Measurements from ENCODE around the gene SLC25A10.
A peak's percentile ranks its signal among the peaks of the same experiment; 100 is the strongest.
"Not testable (repeated sequence)": the region's sequence is repeated elsewhere in the genome, so short reads cannot be mapped to it uniquely, and the experiment has no call there.

SLC25A10 gene

GRCh38 chr17:81733507-81734404 is 21.7 kb downstream of the SLC25A10 start:
- DNase-seq (ENCODE audit: low read depth) = peak; percentile 90
- H3K9ac ChIP-seq (ENCODE audit: low read length) = no peak overlapping the region
- peaks cover 7% of the 10 kb centered on the region for H3K4me1 ChIP-seq (ENCODE audit: control insufficient read depth, insufficient read depth, low read length)
- no peaks in the 10 kb centered on the region for H3K36me3 ChIP-seq (ENCODE audit: control insufficient read depth, insufficient read depth, low read length, severe bottlenecking)
- no peak overlapping the region for H3K4me3 ChIP-seq (ENCODE audit: low read length)
- no peaks in the 10 kb centered on the region for H3K9me3 ChIP-seq (ENCODE audit: control insufficient read depth, low read length)
- no peaks in the 10 kb centered on the region for H3K27me3 ChIP-seq (replicated peaks; ENCODE audit: control insufficient read depth, insufficient read depth, low read length)

- no peaks in the 10 kb centered on the region for H3K27me3 ChIP-seq (replicated peaks; ENCODE audit: control insufficient read depth, insufficient read depth, low read length)
- H3K9ac ChIP-seq (ENCODE audit: low read length) = no peak overlapping the region
- peaks cover 7% of the 10 kb centered on the region for H3K4me1 ChIP-seq (ENCODE audit: control insufficient read depth, insufficient read depth, low read length)
- DNase-seq (ENCODE audit: low read depth) = no peak
- H3K9me3 ChIP-seq (ENCODE audit: control insufficient read depth, low read length) = no peaks in the 10 kb centered on the region
- H3K36me3 ChIP-seq (ENCODE audit: control insufficient read depth, insufficient read depth, low read length, severe bottlenecking) = no peaks in the 10 kb centered on the region
- no peak overlapping the region for H3K4me3 ChIP-seq (ENCODE audit: low read length)
Observed at GRCh38 chr17:81734405-81735263, 22.6 kb downstream of the SLC25A10 start.

- Histone ChIP-seq H3K36me3 (ENCODE audit: control insufficient read depth, insufficient read depth, low read length, severe bottlenecking) (no peaks in the 10 kb centered on the region), H3K4me1 (ENCODE audit: control insufficient read depth, insufficient read depth, low read length) (peaks cover 7% of the 10 kb centered on the region), H3K9ac (ENCODE audit: low read length) (no peak overlapping the region), H3K4me3 (ENCODE audit: low read length) (no peak overlapping the region), H3K27me3 (replicated peaks; ENCODE audit: control insufficient read depth, insufficient read depth, low read length) (no peaks in the 10 kb centered on the region), H3K9me3 (ENCODE audit: control insufficient read depth, low read length) (no peaks in the 10 kb centered on the region)
- DNase-seq (ENCODE audit: low read depth) = peak; percentile 11
Observed at GRCh38 chr17:81735264-81736102, 23.4 kb downstream of the SLC25A10 start.

- no peak overlapping the region for H3K9ac ChIP-seq (ENCODE audit: low read length)
- H3K27me3 ChIP-seq (replicated peaks; ENCODE audit: control insufficient read depth, insufficient read depth, low read length) = peaks cover 12% of the 10 kb centered on the region
- no peak overlapping the region for H3K4me3 ChIP-seq (ENCODE audit: low read length)
- H3K9me3 ChIP-seq (ENCODE audit: control insufficient read depth, low read length) = no peaks in the 10 kb centered on the region
- H3K36me3 ChIP-seq (ENCODE audit: control insufficient read depth, insufficient read depth, low read length, severe bottlenecking) = no peaks in the 10 kb centered on the region
- no peak for DNase-seq (ENCODE audit: low read depth)
- H3K4me1 ChIP-seq (ENCODE audit: control insufficient read depth, insufficient read depth, low read length) = peaks cover 7% of the 10 kb centered on the region
Observed at GRCh38 chr17:81737947-81738800, 26.1 kb downstream of the SLC25A10 start.

- no peak for DNase-seq (ENCODE audit: low read depth)
- Histone ChIP-seq H3K27me3 (replicated peaks; ENCODE audit: control insufficient read depth, insufficient read depth, low read length) (peaks cover 12% of the 10 kb centered on the region), H3K9ac (ENCODE audit: low read length) (no peak overlapping the region), H3K4me1 (ENCODE audit: control insufficient read depth, insufficient read depth, low read length) (peaks cover 7% of the 10 kb centered on the region), H3K4me3 (ENCODE audit: low read length) (no peak overlapping the region), H3K9me3 (ENCODE audit: control insufficient read depth, low read length) (no peaks in the 10 kb centered on the region), H3K36me3 (ENCODE audit: control insufficient read depth, insufficient read depth, low read length, severe bottlenecking) (no peaks in the 10 kb centered on the region)
Observed at GRCh38 chr17:81738801-81739393, 26.8 kb downstream of the SLC25A10 start.

GRCh38 chr17:81739593-81739992 is 27.5 kb downstream of the SLC25A10 start:
- not testable (repeated sequence) for H3K4me3 ChIP-seq (ENCODE audit: low read length); H3K9me3 ChIP-seq (ENCODE audit: control insufficient read depth, low read length); H3K4me1 ChIP-seq (ENCODE audit: control insufficient read depth, insufficient read depth, low read length); H3K9ac ChIP-seq (ENCODE audit: low read length); H3K36me3 ChIP-seq (ENCODE audit: control insufficient read depth, insufficient read depth, low read length, severe bottlenecking); DNase-seq (ENCODE audit: low read depth)
- H3K27me3 ChIP-seq (replicated peaks; ENCODE audit: control insufficient read depth, insufficient read depth, low read length) = peaks cover 12% of the 10 kb centered on the region

GRCh38 chr17:81740395-81740961 is 28.4 kb downstream of the SLC25A10 start:
- H3K9ac ChIP-seq (ENCODE audit: low read length) = no peak overlapping the region
- no peaks in the 10 kb centered on the region for H3K36me3 ChIP-seq (ENCODE audit: control insufficient read depth, insufficient read depth, low read length, severe bottlenecking)
- H3K4me1 ChIP-seq (ENCODE audit: control insufficient read depth, insufficient read depth, low read length) = peaks cover 5% of the 10 kb centered on the region
- H3K9me3 ChIP-seq (ENCODE audit: control insufficient read depth, low read length) = no peaks in the 10 kb centered on the region
- no peak for DNase-seq (ENCODE audit: low read depth)
- H3K27me3 ChIP-seq (replicated peaks; ENCODE audit: control insufficient read depth, insufficient read depth, low read length) = peaks cover 12% of the 10 kb centered on the region
- no peak overlapping the region for H3K4me3 ChIP-seq (ENCODE audit: low read length)

GRCh38 chr17:81741049-81741593 is 29.0 kb downstream of the SLC25A10 start:
- H3K9me3 ChIP-seq (ENCODE audit: control insufficient read depth, low read length) = no peaks in the 10 kb centered on the region
- H3K9ac ChIP-seq (ENCODE audit: low read length) = no peak overlapping the region
- H3K27me3 ChIP-seq (replicated peaks; ENCODE audit: control insufficient read depth, insufficient read depth, low read length) = peaks cover 12% of the 10 kb centered on the region
- H3K4me3 ChIP-seq (ENCODE audit: low read length) = no peak overlapping the region
- DNase-seq (ENCODE audit: low read depth) = no peak
- no peaks in the 10 kb centered on the region for H3K36me3 ChIP-seq (ENCODE audit: control insufficient read depth, insufficient read depth, low read length, severe bottlenecking)
- no peaks in the 10 kb centered on the region for H3K4me1 ChIP-seq (ENCODE audit: control insufficient read depth, insufficient read depth, low read length)

GRCh38 chr17:81741594-81742452 is 29.7 kb downstream of the SLC25A10 start:
- Histone ChIP-seq H3K4me3 (ENCODE audit: low read length) (no peak overlapping the region), H3K36me3 (ENCODE audit: control insufficient read depth, insufficient read depth, low read length, severe bottlenecking) (no peaks in the 10 kb centered on the region), H3K9ac (ENCODE audit: low read length) (no peak overlapping the region), H3K27me3 (replicated peaks; ENCODE audit: control insufficient read depth, insufficient read depth, low read length) (peaks cover 12% of the 10 kb centered on the region), H3K9me3 (ENCODE audit: control insufficient read depth, low read length) (no peaks in the 10 kb centered on the region), H3K4me1 (ENCODE audit: control insufficient read depth, insufficient read depth, low read length) (no peaks in the 10 kb centered on the region)
- DNase-seq (ENCODE audit: low read depth) = no peak
